ENCODE measurements around the gene TXNRD2.

Gene TXNRD2

GRCh38 chr22:19893363-19893762 lies 48.3 kb downstream of the TXNRD2 start:
- TF ChIP-seq CTCF (IDR thresholded peaks at IDR 0.05), result no peak

GRCh38 chr22:19892925-19893324 lies 48.7 kb downstream of the TXNRD2 start:
- TF ChIP-seq CTCF (IDR thresholded peaks at IDR 0.05), result no peak

- TF ChIP-seq CTCF (IDR thresholded peaks at IDR 0.05), result no peak
These were observed 49.2 kb downstream of the TXNRD2 start for GRCh38 chr22:19892257-19892879.

GRCh38 chr22:19891317-19892256 lies 50.0 kb downstream of the TXNRD2 start:
- TF ChIP-seq CTCF (IDR thresholded peaks at IDR 0.05), result no peak

- no peak for TF ChIP-seq CTCF (IDR thresholded peaks at IDR 0.05)
These were observed 50.9 kb downstream of the TXNRD2 start for GRCh38 chr22:19890502-19891316.

- no peak for TF ChIP-seq CTCF (IDR thresholded peaks at IDR 0.05)
These were observed 51.7 kb downstream of the TXNRD2 start for GRCh38 chr22:19889951-19890350.

GRCh38 chr22:19888131-19888746 lies 53.4 kb downstream of the TXNRD2 start:
- TF ChIP-seq CTCF (IDR thresholded peaks at IDR 0.05), result no peak
